Measurements from ENCODE around the gene CSGALNACT2. TPM values are rescaled to one million over a fixed set of nuclear protein-coding genes. Genes with fewer than 3 reads are reported as not detected.

The CSGALNACT2 gene
- total and polyA plus RNA-seq, 9 of the 15 experiments (the other 6 are each of a cell fraction or from before 2014, with no cell fraction given): 1.4 to 7.3 (median 3.5) TPM

- BruUV-seq (replicated peaks): no TSS peak
- ATAC-seq (no peak), DNase-seq (ENCODE audit: extremely low read depth in 1 of 4, low spot score in 3 of 4) (no peak), FAIRE-seq (peak; percentile 15)
- H3K9me3 ChIP-seq (replicated peaks; ENCODE audit: control insufficient read depth, insufficient read depth, low read depth, low read length): no peaks in the 10 kb centered on the region
- no peaks in the 10 kb centered on the region for H3K4me1 ChIP-seq (replicated peaks in 1 of 2; ENCODE audit: control insufficient read depth in 2 of 2, insufficient read depth in 2 of 2, low read length in 2 of 2)
- ChIA-PET POLR2A (interaction anchor here (1.2 to 1.4 kb wide), 3 partner anchors 8 to 40 kb away, joined by 3 to 6 read pairs (median 4); no protein-coding TSS in a partner anchor), CTCF (ENCODE audit: low intra/inter-chr PET ratio) (no interaction called here)
- H3K36me3 ChIP-seq (ENCODE audit: control insufficient read depth, insufficient read depth, low read length): no peaks in the 10 kb centered on the region
- 40% methylated on average over 6 of the region's 6 CpGs for WGBS (ENCODE audit: insufficient coverage, low coverage, missing lambda C conversion rate)
- no peak overlapping the region for H2AFZ ChIP-seq (ENCODE audit: low read depth, low read length)
- H4K20me1 ChIP-seq (replicated peaks; ENCODE audit: control insufficient read depth, insufficient read depth, low read length): no peaks in the 10 kb centered on the region
- H3K27me3 ChIP-seq (ENCODE audit: control insufficient read depth in 2 of 2, insufficient read depth in 2 of 2, low read length in 2 of 2): no peaks in the 10 kb centered on the region
- in situ Hi-C loops (cut with MboI): no loop called here
- H3K4me2 ChIP-seq (ENCODE audit: insufficient read depth, low read length): no peak overlapping the region
- intact Hi-C loops (cut with micrococcal nuclease): no loop called here
- no peak overlapping the region for H3K4me3 ChIP-seq
- TF ChIP-seq ZC3H8 (IDR thresholded peaks at IDR 0.05) (no peak), CHD2 (IDR thresholded peaks at IDR 0.05; ENCODE audit: low read depth, low read length) (no peak), HNRNPH1 (optimal IDR thresholded peaks at IDR 0.05; ENCODE audit: low read depth, low read length) (no peak), DMBX1 (CRISPR knock-in tag; IDR thresholded peaks at IDR 0.05; ENCODE audit: borderline replicate concordance) (no peak)
- no peak overlapping the region for H3K27ac ChIP-seq (ENCODE audit: extremely low read depth, low read depth, low read length)
- H3K79me2 ChIP-seq (ENCODE audit: control insufficient read depth, insufficient read depth, low read length): no peaks in the 10 kb centered on the region
- no peak overlapping the region for H3K9ac ChIP-seq (ENCODE audit: insufficient read depth in 1 of 2, low read depth in 2 of 2, low read length in 2 of 2)
- no peaks in the 10 kb centered on the region for H3K9me1 ChIP-seq (ENCODE audit: control insufficient read depth, insufficient read depth, low read length)
These were observed 28.1 kb downstream of the CSGALNACT2 start for GRCh38 chr10:43166207-43166879.

GRCh38 chr10:43166880-43167497 lies 28.7 kb downstream of the CSGALNACT2 start:
- H3K9me3 ChIP-seq (replicated peaks; ENCODE audit: control insufficient read depth, insufficient read depth, low read depth, low read length): no peaks in the 10 kb centered on the region
- POLR2A ChIA-PET: interaction anchor here (0.7 kb wide), 1 partner anchor 10 kb away, joined by 3 read pairs; no protein-coding TSS in a partner anchor
- no peaks in the 10 kb centered on the region for H3K36me3 ChIP-seq (ENCODE audit: control insufficient read depth, insufficient read depth, low read length)
- H3K4me1 ChIP-seq (replicated peaks in 1 of 2; ENCODE audit: control insufficient read depth in 2 of 2, insufficient read depth in 2 of 2, low read length in 2 of 2): no peaks in the 10 kb centered on the region
- no peak overlapping the region for H3K4me2 ChIP-seq (ENCODE audit: insufficient read depth, low read length)
- intact Hi-C loops (cut with micrococcal nuclease): no loop called here
- H4K20me1 ChIP-seq (replicated peaks; ENCODE audit: control insufficient read depth, insufficient read depth, low read length): no peaks in the 10 kb centered on the region
- in situ Hi-C loops (cut with MboI): no loop called here
- no TSS peak for BruUV-seq (replicated peaks)
- no peak overlapping the region for H2AFZ ChIP-seq (ENCODE audit: low read depth, low read length)
- FAIRE-seq (no peak), DNase-seq (ENCODE audit: extremely low read depth in 1 of 4, low spot score in 3 of 4) (no peak), ATAC-seq (no peak)
- CTCF ChIA-PET (ENCODE audit: low intra/inter-chr PET ratio): no interaction called here
- H3K27ac ChIP-seq (ENCODE audit: extremely low read depth, low read depth, low read length): no peak overlapping the region
- H3K9ac ChIP-seq (ENCODE audit: insufficient read depth in 1 of 2, low read depth in 2 of 2, low read length in 2 of 2): no peak overlapping the region
- H3K79me2 ChIP-seq (ENCODE audit: control insufficient read depth, insufficient read depth, low read length): no peaks in the 10 kb centered on the region
- H3K27me3 ChIP-seq (ENCODE audit: control insufficient read depth in 2 of 2, insufficient read depth in 2 of 2, low read length in 2 of 2): no peaks in the 10 kb centered on the region
- no peak for TF ChIP-seq FOXJ2 (tag; IDR thresholded peaks at IDR 0.05)
- no peak for TF ChIP-seq TFE3 (CRISPR knock-in tag; IDR thresholded peaks at IDR 0.05)
- TF ChIP-seq POLR2B (IDR thresholded peaks at IDR 0.05; ENCODE audit: low read depth, partially characterized antibody): no peak
- no peak for TF ChIP-seq ZNF76 (CRISPR knock-in tag; IDR thresholded peaks at IDR 0.05; ENCODE audit: borderline replicate concordance)
- no peak overlapping the region for H3K4me3 ChIP-seq
- no peaks in the 10 kb centered on the region for H3K9me1 ChIP-seq (ENCODE audit: control insufficient read depth, insufficient read depth, low read length)
